ENCODE data around the gene BAAT. TPM values are rescaled to one million over a fixed set of nuclear protein-coding genes. Genes with fewer than 3 reads are reported as not detected.

BAAT gene
- total RNA-seq, 1 experiment from 2014 or later: 0.25 TPM

GRCh38 chr9:101400120-101400519, 15.3 kb upstream of the BAAT start:
- TF ChIP-seq ZBTB33 (IDR thresholded peaks at IDR 0.05; ENCODE audit: extremely low read depth, insufficient replicate concordance, low read length) (no peak), POLR2AphosphoS5 (IDR thresholded peaks at IDR 0.05; ENCODE audit: low read depth, low read length) (no peak), SRF (IDR thresholded peaks at IDR 0.05; ENCODE audit: low read depth) (no peak), CBX3 (IDR thresholded peaks at IDR 0.05; ENCODE audit: low read depth) (no peak), SIN3A (IDR thresholded peaks at IDR 0.05; ENCODE audit: low read depth) (no peak), ZNF274 (IDR thresholded peaks at IDR 0.05; ENCODE audit: low read depth, low read length) (no peak), EGR1 (IDR thresholded peaks at IDR 0.05; ENCODE audit: low read depth) (no peak), POLR2A (IDR thresholded peaks at IDR 0.05; ENCODE audit: borderline replicate concordance, extremely low read depth, insufficient read depth, insufficient read length) (no peak), TCF7L2 (IDR thresholded peaks at IDR 0.05; ENCODE audit: borderline replicate concordance, extremely low read depth, insufficient read depth, insufficient read length) (no peak), CEBPB (IDR thresholded peaks at IDR 0.05; ENCODE audit: low read depth) (no peak), ELF1 (IDR thresholded peaks at IDR 0.05; ENCODE audit: borderline replicate concordance, low read depth) (no peak), CTCF (IDR thresholded peaks at IDR 0.05 in 2 of 3, conservative IDR thresholded peaks at IDR 0.05 in 1 of 3; ENCODE audit: borderline replicate concordance in 1 of 3, insufficient read depth in 1 of 3, low read depth in 2 of 3, low read length in 2 of 3) (no peak), SP1 (IDR thresholded peaks at IDR 0.05; ENCODE audit: low read depth) (no peak), ZFX (IDR thresholded peaks at IDR 0.05) (no peak), EZH2phosphoT487 (IDR thresholded peaks at IDR 0.05; ENCODE audit: borderline replicate concordance) (no peak), REST (IDR thresholded peaks at IDR 0.05; ENCODE audit: low read depth) (no peak), RAD21 (IDR thresholded peaks at IDR 0.05; ENCODE audit: low read depth) (no peak)
- TF ChIP-seq, protein P1, sequence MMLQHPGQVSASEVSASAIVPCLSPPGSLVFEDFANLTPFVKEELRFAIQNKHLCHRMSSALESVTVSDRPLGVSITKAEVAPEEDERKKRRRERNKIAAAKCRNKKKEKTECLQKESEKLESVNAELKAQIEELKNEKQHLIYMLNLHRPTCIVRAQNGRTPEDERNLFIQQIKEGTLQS (IDR thresholded peaks at IDR 0.05): no peak
- TF ChIP-seq, protein P2, sequence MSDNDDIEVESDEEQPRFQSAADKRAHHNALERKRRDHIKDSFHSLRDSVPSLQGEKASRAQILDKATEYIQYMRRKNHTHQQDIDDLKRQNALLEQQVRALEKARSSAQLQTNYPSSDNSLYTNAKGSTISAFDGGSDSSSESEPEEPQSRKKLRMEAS (IDR thresholded peaks at IDR 0.05): no peak
- Histone ChIP-seq H3K4me3 (replicated peaks in 1 of 2; ENCODE audit: low read depth in 1 of 2, low read length in 2 of 2) (peak overlapping the region in 1 of 2 experiments; percentile 71; a peak in 1 of 4 replicates), H3K4me1 (ENCODE audit: control insufficient read depth in 1 of 2, insufficient read depth in 2 of 2, low read length in 2 of 2) (peaks cover 3 to 10% of the 10 kb centered on the region in 2 experiments; a peak in 3 of 4 replicates), H3K9me2 (ENCODE audit: insufficient read depth) (no peaks in the 10 kb centered on the region), H3K4me2 (ENCODE audit: low read length) (peak overlapping the region; percentile 86), H4K20me1 (ENCODE audit: insufficient read depth) (no peaks in the 10 kb centered on the region), H2AFZ (ENCODE audit: low read depth, low read length, poor library complexity, severe bottlenecking) (no peak overlapping the region), H3K36me3 (ENCODE audit: control insufficient read depth in 1 of 2, insufficient read depth in 2 of 2, low read length in 2 of 2) (peaks cover 36 to 57% of the 10 kb centered on the region in 2 experiments), H3K27ac (ENCODE audit: low read depth, low read length) (no peak overlapping the region), H3K27me3 (ENCODE audit: insufficient read depth, low read length) (no peaks in the 10 kb centered on the region), H3K79me2 (ENCODE audit: insufficient read depth, low read length) (peaks cover 58% of the 10 kb centered on the region), H3K9ac (ENCODE audit: low read length) (no peak overlapping the region), H3K9me3 (ENCODE audit: control insufficient read depth in 1 of 2, insufficient read depth in 1 of 2, low read depth in 1 of 2, low read length in 2 of 2) (0 out of 4 replicates have a peak, but pooled peaks cover 0 to 4% of the 10 kb centered on the region in 2 experiments)
- ChIA-PET POLR2A (no interaction called here), CTCF (no interaction called here), RAD21 (ENCODE audit: low non-redundant PET in 1 of 2, low total read pairs in 2 of 2, uncharacterized antibody in 2 of 2, unreplicated experiment in 2 of 2) (no interaction called here)
- intact Hi-C loops (cut with micrococcal nuclease): no loop called here
- DNase-seq (ENCODE audit: low read depth, low spot score) (no peak), ATAC-seq (no peak)
- BruUV-seq (replicated peaks): TSS peak; percentile 28
